ENCODE data around the gene WDR44.
"Not testable (repeated sequence)": the region's sequence is repeated elsewhere in the genome, so short reads cannot be mapped to it uniquely, and the experiment has no call there.

The WDR44 gene

GRCh38 chrX:118345464-118346257, at the start of gene WDR44:
WDR44 (plus strand) TSS chrX:118346106; CDS start chrX:118346504, 398 bp downstream.
- in situ Hi-C loops (cut with MboI; ENCODE audit: low sequenced_read_pairs), result no loop called here

- in situ Hi-C loops (cut with MboI; ENCODE audit: low sequenced_read_pairs), result not testable (repeated sequence)
Measured at GRCh38 chrX:118305827-118306226, 40.1 kb upstream of the WDR44 start.

GRCh38 chrX:118315529-118315928, 30.4 kb upstream of the WDR44 start:
- in situ Hi-C loops (cut with MboI; ENCODE audit: low sequenced_read_pairs), result no loop called here

GRCh38 chrX:118324588-118324987, 21.3 kb upstream of the WDR44 start:
- in situ Hi-C loops (cut with MboI; ENCODE audit: low sequenced_read_pairs), result no loop called here

GRCh38 chrX:118325453-118325852, 20.5 kb upstream of the WDR44 start:
- in situ Hi-C loops (cut with MboI; ENCODE audit: low sequenced_read_pairs), result no loop called here

- in situ Hi-C loops (cut with MboI; ENCODE audit: low sequenced_read_pairs), result no loop called here
Measured at GRCh38 chrX:118329175-118329574, 16.7 kb upstream of the WDR44 start.

- in situ Hi-C loops (cut with MboI; ENCODE audit: low sequenced_read_pairs), result no loop called here
Measured at GRCh38 chrX:118337687-118338086, 8.2 kb upstream of the WDR44 start.

- in situ Hi-C loops (cut with MboI; ENCODE audit: low sequenced_read_pairs), result no loop called here
Measured at GRCh38 chrX:118338930-118339329, 7.0 kb upstream of the WDR44 start.

- in situ Hi-C loops (cut with MboI; ENCODE audit: low sequenced_read_pairs), result no loop called here
Measured at GRCh38 chrX:118345045-118345463, 852 bp upstream of the WDR44 start.

- in situ Hi-C loops (cut with MboI; ENCODE audit: low sequenced_read_pairs), result no loop called here
Measured at GRCh38 chrX:118346258-118347094, 570 bp downstream of the WDR44 start.

- in situ Hi-C loops (cut with MboI; ENCODE audit: low sequenced_read_pairs), result no loop called here
Measured at GRCh38 chrX:118347131-118347530, 1.2 kb downstream of the WDR44 start.

GRCh38 chrX:118347736-118348135, 1.8 kb downstream of the WDR44 start:
- in situ Hi-C loops (cut with MboI; ENCODE audit: low sequenced_read_pairs), result no loop called here

- in situ Hi-C loops (cut with MboI; ENCODE audit: low sequenced_read_pairs), result no loop called here
Measured at GRCh38 chrX:118348186-118348810, 2.4 kb downstream of the WDR44 start.

GRCh38 chrX:118349188-118349587, 3.3 kb downstream of the WDR44 start:
- in situ Hi-C loops (cut with MboI; ENCODE audit: low sequenced_read_pairs), result no loop called here

GRCh38 chrX:118350221-118350620, 4.3 kb downstream of the WDR44 start:
- in situ Hi-C loops (cut with MboI; ENCODE audit: low sequenced_read_pairs), result no loop called here

- in situ Hi-C loops (cut with MboI; ENCODE audit: low sequenced_read_pairs), result no loop called here
Measured at GRCh38 chrX:118350706-118351105, 4.8 kb downstream of the WDR44 start.

GRCh38 chrX:118352566-118352965, 6.7 kb downstream of the WDR44 start:
- in situ Hi-C loops (cut with MboI; ENCODE audit: low sequenced_read_pairs), result no loop called here

GRCh38 chrX:118353081-118353850, 7.4 kb downstream of the WDR44 start:
- in situ Hi-C loops (cut with MboI; ENCODE audit: low sequenced_read_pairs), result no loop called here

- in situ Hi-C loops (cut with MboI; ENCODE audit: low sequenced_read_pairs), result no loop called here
Measured at GRCh38 chrX:118355225-118355920, 9.5 kb downstream of the WDR44 start.

- in situ Hi-C loops (cut with MboI; ENCODE audit: low sequenced_read_pairs), result no loop called here
Measured at GRCh38 chrX:118356154-118356701, 10.3 kb downstream of the WDR44 start.

Data from HL-60/S4 treated with phorbol 12-myristate 13-acetate at 8.2 ng/mL for 4 days and 3 days (cell line).